Activated CD8-positive, alpha-beta T cell treated with anti-CD3 and anti-CD28 coated beads, Interleukin-2, amount 10 ng/mL, durations not matched to agents 7 days and 5 days (primary cell): ENCODE data around the gene SLC20A1. TPM values are rescaled to one million over a fixed set of nuclear protein-coding genes. Genes with fewer than 3 reads are reported as not detected.

Experiments
- ATAC-seq: fragments of 150-1000 bp; cut with Tn5 transposase; one replicate; pipeline ENCODE4 v1.10.0; 2021; ENCODE audit warnings: moderate library complexity
- CTCF ChIA-PET: fragments of 350-600 bp; sonication (Branson Sonifier 250); formaldehyde crosslinking; loops from one replicate; lab custom pipeline; 2021; ENCODE audit warnings: antibody characterized with exemption; lab: Charles Lee
- POLR2A ChIA-PET: fragments of 350-600 bp; sonication (Branson Sonifier 250); formaldehyde crosslinking; loops from one replicate; lab custom pipeline; 2021; ENCODE audit warnings: antibody characterized with exemption; lab: Charles Lee
- DNase-seq: peaks from one replicate; pipeline ENCODE4 v3.0.0-alpha.2; 2020
- H3K27ac Mint-ChIP-seq: one replicate; pipeline ENCODE4 v1.8.0; 2021; ENCODE audit warnings: mild to moderate bottlenecking, mixed read lengths
- H3K27me3 Mint-ChIP-seq: one replicate; pipeline ENCODE4 v1.8.0; 2021; ENCODE audit warnings: low read depth, mixed read lengths
- H3K36me3 Mint-ChIP-seq: one replicate; pipeline ENCODE4 v1.8.0; 2021; ENCODE audit warnings: low read depth, mixed read lengths
- H3K4me1 Mint-ChIP-seq: one replicate; pipeline ENCODE4 v1.8.0; 2021; ENCODE audit warnings: low read depth, mixed read lengths
- H3K4me3 Mint-ChIP-seq: one replicate; pipeline ENCODE4 v1.8.0; 2021; ENCODE audit warnings: mild to moderate bottlenecking, mixed read lengths
- H3K9me3 Mint-ChIP-seq: one replicate; pipeline ENCODE4 v1.8.0; 2022; ENCODE audit warnings: mixed read lengths; ENCODE audit not compliant: insufficient read depth
- total RNA-seq, 2 experiments: library from RNA; stranded (reverse); gene quantifications; one replicate each; pipeline ENCODE4 v1.2.3, GENCODE V29; 2021

The SLC20A1 gene
- total RNA-seq, 2 experiments from 2014 or later, result 115 to 120 TPM

GRCh38 chr2:112646791-112647689 is 1.3 kb downstream of the SLC20A1 start:
- ChIA-PET CTCF (interaction anchor here (0.7 to 6.3 kb wide), 9 partner anchors 12 to 79 kb away, joined by 3 to 133 read pairs (median 15); no protein-coding TSS in a partner anchor), POLR2A (interaction anchor here (0.6 to 4.6 kb wide), 8 partner anchors 10 to 338 kb away, joined by 3 to 45 read pairs (median 8); no protein-coding TSS in a partner anchor)
- H3K36me3 Mint-ChIP-seq, result peaks cover 56% of the 10 kb centered on the region
- H3K9me3 Mint-ChIP-seq, result no peaks in the 10 kb centered on the region
- ATAC-seq, result no peak
- H3K4me1 Mint-ChIP-seq, result peaks cover 62% of the 10 kb centered on the region
- peaks cover 3% of the 10 kb centered on the region for H3K27me3 Mint-ChIP-seq
- H3K27ac Mint-ChIP-seq, result peak overlapping the region; percentile 76
- DNase-seq, result no peak
- H3K4me3 Mint-ChIP-seq, result peak overlapping the region; percentile 92

GRCh38 chr2:112648081-112648480 is 2.3 kb downstream of the SLC20A1 start:
- Mint-ChIP-seq H3K9me3 (no peaks in the 10 kb centered on the region), H3K4me3 (peak overlapping the region; percentile 92), H3K27ac (no peak overlapping the region), H3K27me3 (no peaks in the 10 kb centered on the region), H3K4me1 (peaks cover 64% of the 10 kb centered on the region), H3K36me3 (peaks cover 63% of the 10 kb centered on the region)
- DNase-seq (peak; percentile 46), ATAC-seq (no peak)
- ChIA-PET POLR2A (interaction anchor here (1.4 to 4.6 kb wide), 4 partner anchors 9 to 22 kb away, joined by 4 to 45 read pairs (median 32); no protein-coding TSS in a partner anchor), CTCF (interaction anchor here (1.3 to 6.3 kb wide), 7 partner anchors 8 to 78 kb away, joined by 3 to 133 read pairs (median 20); no protein-coding TSS in a partner anchor)

GRCh38 chr2:112656679-112657078 is 10.9 kb downstream of the SLC20A1 start:
- H3K36me3 Mint-ChIP-seq, result peaks cover 88% of the 10 kb centered on the region
- H3K9me3 Mint-ChIP-seq, result no peaks in the 10 kb centered on the region
- CTCF ChIA-PET, result interaction anchor here (0.8 to 1.6 kb wide), 5 partner anchors 8 to 93 kb away, joined by 3 to 6 read pairs (median 3); no protein-coding TSS in a partner anchor
- no peak overlapping the region for H3K27ac Mint-ChIP-seq
- POLR2A ChIA-PET, result interaction anchor here (1.2 to 1.5 kb wide), 2 partner anchors 9 to 32 kb away, joined by 4 to 5 read pairs; no protein-coding TSS in a partner anchor
- no peak for DNase-seq
- no peak for ATAC-seq
- no peak overlapping the region for H3K4me3 Mint-ChIP-seq
- no peaks in the 10 kb centered on the region for H3K27me3 Mint-ChIP-seq
- peaks cover 63% of the 10 kb centered on the region for H3K4me1 Mint-ChIP-seq

- DNase-seq (no peak), ATAC-seq (no peak)
- ChIA-PET CTCF (interaction anchor here (0.9 to 3.7 kb wide), 7 partner anchors 11 to 224 kb away, joined by 3 to 15 read pairs (median 3); no protein-coding TSS in a partner anchor), POLR2A (interaction anchor here (1.4 to 3.2 kb wide), 2 partner anchors 12 to 32 kb away, joined by 4 to 11 read pairs; partner anchors contain the start of gene SLC20A1)
- H3K36me3 Mint-ChIP-seq, result peaks cover 84% of the 10 kb centered on the region
- H3K27ac Mint-ChIP-seq, result no peak overlapping the region
- no peaks in the 10 kb centered on the region for H3K9me3 Mint-ChIP-seq
- H3K4me1 Mint-ChIP-seq, result peaks cover 52% of the 10 kb centered on the region
- H3K27me3 Mint-ChIP-seq, result no peaks in the 10 kb centered on the region
- H3K4me3 Mint-ChIP-seq, result no peak overlapping the region
Observed at GRCh38 chr2:112658301-112658700, 12.6 kb downstream of the SLC20A1 start.

GRCh38 chr2:112658839-112659667 is 13.3 kb downstream of the SLC20A1 start:
- no peaks in the 10 kb centered on the region for H3K9me3 Mint-ChIP-seq
- H3K4me3 Mint-ChIP-seq, result no peak overlapping the region
- peaks cover 50% of the 10 kb centered on the region for H3K4me1 Mint-ChIP-seq
- no peaks in the 10 kb centered on the region for H3K27me3 Mint-ChIP-seq
- no peak for DNase-seq
- H3K27ac Mint-ChIP-seq, result no peak overlapping the region
- ATAC-seq, result no peak
- POLR2A ChIA-PET, result interaction anchor here (0.7 to 3.2 kb wide), 3 partner anchors 13 to 33 kb away, joined by 3 to 11 read pairs (median 4); partner anchors contain the start of gene SLC20A1
- CTCF ChIA-PET, result interaction anchor here (0.9 to 3.7 kb wide), 6 partner anchors 12 to 223 kb away, joined by 3 to 15 read pairs (median 6); no protein-coding TSS in a partner anchor
- peaks cover 84% of the 10 kb centered on the region for H3K36me3 Mint-ChIP-seq

- CTCF ChIA-PET, result interaction anchor here (1.6 to 3.7 kb wide), 3 partner anchors 13 to 60 kb away, joined by 3 to 15 read pairs (median 9); no protein-coding TSS in a partner anchor
- Mint-ChIP-seq H3K27ac (peak overlapping the region; percentile 17), H3K4me1 (peaks cover 47% of the 10 kb centered on the region), H3K36me3 (peaks cover 86% of the 10 kb centered on the region), H3K4me3 (no peak overlapping the region), H3K27me3 (no peaks in the 10 kb centered on the region), H3K9me3 (no peaks in the 10 kb centered on the region)
- no peak for DNase-seq
- POLR2A ChIA-PET, result interaction anchor here (1.5 to 3.2 kb wide), 2 partner anchors 9 to 14 kb away, joined by 3 to 11 read pairs; partner anchors contain the start of gene SLC20A1
- no peak for ATAC-seq
Observed at GRCh38 chr2:112660138-112660537, 14.4 kb downstream of the SLC20A1 start.

- ATAC-seq (no peak), DNase-seq (no peak)
- no peaks in the 10 kb centered on the region for H3K27me3 Mint-ChIP-seq
- no peak overlapping the region for H3K4me3 Mint-ChIP-seq
- no peaks in the 10 kb centered on the region for H3K9me3 Mint-ChIP-seq
- peaks cover 88% of the 10 kb centered on the region for H3K36me3 Mint-ChIP-seq
- POLR2A ChIA-PET, result interaction anchor here (1.0 to 2.0 kb wide), 3 partner anchors 8 to 17 kb away, joined by 3 to 5 read pairs (median 4); no protein-coding TSS in a partner anchor
- H3K4me1 Mint-ChIP-seq, result peaks cover 47% of the 10 kb centered on the region
- no peak overlapping the region for H3K27ac Mint-ChIP-seq
- CTCF ChIA-PET, result interaction anchor here (1.2 to 1.6 kb wide), 2 partner anchors 36 to 62 kb away, joined by 3 read pairs; no protein-coding TSS in a partner anchor
Observed at GRCh38 chr2:112661656-112662305, 16.0 kb downstream of the SLC20A1 start.

- peaks cover 41% of the 10 kb centered on the region for H3K4me1 Mint-ChIP-seq
- no peak overlapping the region for H3K4me3 Mint-ChIP-seq
- ChIA-PET POLR2A (interaction anchor here (1.0 to 2.0 kb wide), 3 partner anchors 9 to 18 kb away, joined by 3 to 5 read pairs (median 4); no protein-coding TSS in a partner anchor), CTCF (interaction anchor here (0.9 to 2.4 kb wide), 3 partner anchors 17 to 62 kb away, joined by 3 to 7 read pairs (median 3); partner anchors contain the start of gene SLC20A1)
- no peak overlapping the region for H3K27ac Mint-ChIP-seq
- no peak for DNase-seq
- H3K9me3 Mint-ChIP-seq, result no peaks in the 10 kb centered on the region
- ATAC-seq, result no peak
- peaks cover 81% of the 10 kb centered on the region for H3K36me3 Mint-ChIP-seq
- no peaks in the 10 kb centered on the region for H3K27me3 Mint-ChIP-seq
Observed at GRCh38 chr2:112662704-112663103, 17.0 kb downstream of the SLC20A1 start.

GRCh38 chr2:112664689-112665088 is 18.9 kb downstream of the SLC20A1 start:
- Mint-ChIP-seq H3K36me3 (peaks cover 63% of the 10 kb centered on the region), H3K27ac (no peak overlapping the region), H3K27me3 (no peaks in the 10 kb centered on the region), H3K9me3 (no peaks in the 10 kb centered on the region), H3K4me3 (no peak overlapping the region), H3K4me1 (peaks cover 23% of the 10 kb centered on the region)
- ATAC-seq (no peak), DNase-seq (no peak)
- ChIA-PET CTCF (interaction anchor here (1.2 to 2.4 kb wide), 6 partner anchors 17 to 65 kb away, joined by 3 to 8 read pairs (median 4); partner anchors contain the start of gene SLC20A1), POLR2A (interaction anchor here (0.6 kb wide), 1 partner anchor 39 kb away, joined by 3 read pairs; no protein-coding TSS in a partner anchor)
